ENCODE measurements around the gene ASRGL1.
A peak's percentile ranks its signal among the peaks of the same experiment; 100 is the strongest.
"Not testable (repeated sequence)": the region's sequence is repeated elsewhere in the genome, so short reads cannot be mapped to it uniquely, and the experiment has no call there.

Gene ASRGL1

DNA sequence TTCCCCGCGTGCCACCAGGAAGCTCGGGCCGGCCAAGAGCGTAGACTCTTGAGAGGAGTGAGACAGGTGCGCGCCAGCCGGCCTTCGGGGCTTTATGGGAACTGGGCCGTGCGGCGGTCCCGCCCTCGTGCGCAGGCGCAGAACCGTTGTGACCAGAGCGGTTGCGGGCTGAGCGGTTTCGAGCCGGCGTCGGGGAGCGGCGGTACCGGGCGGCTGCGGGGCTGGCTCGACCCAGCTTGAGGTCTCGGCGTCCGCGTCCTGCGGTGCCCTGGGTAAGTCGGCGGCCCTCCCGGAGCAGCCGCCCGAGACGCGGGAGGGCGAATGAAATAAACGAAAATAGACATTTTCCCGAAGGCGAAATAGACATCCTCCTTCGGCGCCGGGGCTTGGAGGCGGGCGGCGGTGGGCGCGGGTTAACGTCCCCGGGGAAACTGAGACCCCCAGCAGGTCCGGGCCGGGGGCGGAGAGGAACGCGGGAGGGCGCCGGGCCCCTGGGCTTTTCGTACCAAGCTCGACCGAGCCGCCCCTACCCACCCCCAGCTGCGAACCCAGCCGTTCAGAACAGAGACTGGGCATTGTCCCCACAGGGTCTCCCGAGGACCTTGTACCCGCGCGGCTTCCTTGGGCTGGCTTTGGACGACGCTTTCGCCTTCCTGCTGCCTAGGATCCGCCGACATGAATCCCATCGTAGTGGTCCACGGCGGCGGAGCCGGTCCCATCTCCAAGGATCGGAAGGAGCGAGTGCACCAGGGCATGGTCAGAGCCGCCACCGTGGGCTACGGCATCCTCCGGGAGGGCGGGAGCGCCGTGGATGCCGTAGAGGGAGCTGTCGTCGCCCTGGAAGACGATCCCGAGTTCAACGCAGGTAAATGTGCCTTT lies at the start of gene ASRGL1:
ASRGL1 (plus strand) TSS at position 146 of the 879 bp plus-strand sequence; CDS start at position 676, 530 bp downstream.
- DNase-seq: peak; percentile 25 to 79

GRCh38 chr11:62295504-62295903 lies 41.7 kb upstream of the ASRGL1 start:
- DNase-seq: no peak

- no peak for DNase-seq
Measured at GRCh38 chr11:62298975-62299374, 38.3 kb upstream of the ASRGL1 start, which contains the start of gene SCGB1D4. Gene SCGB1D4, minus strand, starts transcription at chr11:62299075. Its CDS starts 65 bp downstream, at chr11:62299010.

- DNase-seq: no peak
Measured at GRCh38 chr11:62306227-62306626, 31.0 kb upstream of the ASRGL1 start.

- no peak for DNase-seq
Measured at GRCh38 chr11:62307950-62308349, 29.3 kb upstream of the ASRGL1 start.

GRCh38 chr11:62309991-62310390 lies 27.3 kb upstream of the ASRGL1 start:
- DNase-seq: no peak

DNA sequence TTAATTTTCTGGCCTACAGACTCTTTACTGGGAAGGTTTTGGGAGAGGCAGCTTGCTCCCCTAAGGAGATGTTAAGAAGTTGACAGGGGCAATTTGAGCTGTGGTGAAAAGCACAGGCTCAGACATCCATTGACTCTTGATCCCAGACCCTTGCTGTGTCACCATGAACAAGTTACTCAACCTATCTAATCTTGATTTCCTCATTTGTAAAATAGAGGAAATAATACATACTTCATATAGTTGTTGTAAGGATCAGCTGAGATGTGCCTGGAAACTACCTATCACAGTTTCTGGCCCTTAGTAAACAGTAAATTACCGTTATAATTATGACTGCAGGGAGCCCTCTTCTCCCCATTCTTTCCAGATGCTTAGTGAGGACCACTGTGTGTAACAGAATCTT lies 21.8 kb upstream of the ASRGL1 start:
- no peak for DNase-seq

DNA sequence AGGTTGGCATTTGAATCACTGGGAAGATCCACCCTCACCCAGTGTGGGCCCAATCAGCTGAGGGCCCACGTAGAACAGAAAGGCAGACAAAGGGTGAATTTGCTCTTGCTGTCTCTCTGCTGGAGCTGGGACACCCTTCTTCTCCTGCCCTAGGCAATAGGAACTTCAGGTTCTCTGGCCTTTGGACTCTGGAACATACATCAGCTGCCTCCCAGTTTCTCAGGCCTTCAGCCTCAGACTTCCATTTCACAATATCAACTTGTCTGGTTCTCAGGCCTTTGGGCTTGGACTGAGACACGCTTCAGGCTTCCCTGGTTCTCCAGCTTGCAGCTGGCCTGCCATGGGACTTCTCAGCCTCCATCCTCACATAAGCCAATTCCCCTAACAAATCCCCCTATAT lies 14.7 kb upstream of the ASRGL1 start:
- DNase-seq: no peak

DNA sequence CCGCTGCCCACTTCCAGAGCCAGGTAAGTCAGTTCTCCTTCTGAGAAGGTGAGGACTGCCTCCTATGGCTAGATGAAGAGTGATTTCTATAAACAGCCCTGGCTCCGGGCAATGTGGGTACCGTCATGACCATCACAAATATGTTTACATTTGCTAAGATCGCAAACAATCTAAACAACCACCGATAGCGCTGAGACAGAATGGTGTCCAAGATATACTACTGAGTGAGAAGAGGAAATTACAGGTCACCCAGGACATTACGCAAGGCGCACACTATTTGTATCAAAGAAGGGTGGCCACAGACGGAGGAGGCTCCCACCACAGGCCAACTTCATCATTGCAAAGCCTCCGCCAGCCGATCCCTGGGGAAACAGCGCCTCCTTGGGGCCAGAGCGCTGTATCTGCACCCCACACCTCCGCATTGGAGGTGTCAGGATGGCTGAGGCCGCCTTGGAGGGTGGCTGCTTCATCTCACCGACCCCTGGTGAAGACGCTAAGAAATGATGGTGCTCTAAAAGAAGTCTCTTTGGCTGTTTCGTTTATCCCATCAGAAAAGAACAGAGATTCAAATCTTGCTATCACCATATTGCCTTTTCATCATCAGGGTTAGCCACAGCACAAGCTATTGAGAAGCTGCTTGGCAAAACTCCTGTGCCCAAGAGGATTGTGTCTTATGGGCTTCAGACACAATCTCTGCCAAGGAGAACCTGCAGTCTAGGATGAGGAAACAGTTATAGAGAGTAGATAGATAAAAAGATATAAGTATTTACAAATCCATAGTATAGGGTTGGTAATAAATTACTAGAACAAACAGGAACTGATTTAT lies 12.3 kb upstream of the ASRGL1 start:
- peak in 1 of 2 experiments; percentile 8 for DNase-seq

GRCh38 chr11:62325781-62326180 lies 11.5 kb upstream of the ASRGL1 start:
- not testable (repeated sequence) for DNase-seq

GRCh38 chr11:62326719-62327118 lies 10.5 kb upstream of the ASRGL1 start:
- DNase-seq: not testable (repeated sequence)

GRCh38 chr11:62327541-62327940 lies 9.7 kb upstream of the ASRGL1 start:
- DNase-seq: not testable (repeated sequence)

- DNase-seq: not testable (repeated sequence)
Measured at GRCh38 chr11:62331264-62331663, 6.0 kb upstream of the ASRGL1 start.

- no peak for DNase-seq
Measured at GRCh38 chr11:62333768-62334167, 3.5 kb upstream of the ASRGL1 start.

DNA sequence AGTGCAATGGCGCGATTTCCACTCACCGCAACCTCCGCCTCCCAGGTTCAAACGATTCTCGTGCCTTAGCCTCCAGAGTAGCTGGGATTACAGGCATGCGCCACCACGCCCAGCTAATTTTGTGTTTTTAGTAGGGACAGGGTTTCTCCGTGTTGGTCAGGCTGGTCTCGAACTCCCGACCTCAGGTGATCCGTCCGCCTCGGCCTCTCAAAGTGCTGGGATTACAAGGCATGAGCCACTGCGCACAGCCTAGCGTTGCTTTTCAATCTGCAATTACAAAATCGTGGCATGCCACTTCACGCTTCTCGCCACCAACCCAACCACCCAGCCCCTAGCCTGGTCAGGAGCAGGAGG lies 322 bp upstream of the ASRGL1 start:
- DNase-seq: not testable (repeated sequence)

DNA sequence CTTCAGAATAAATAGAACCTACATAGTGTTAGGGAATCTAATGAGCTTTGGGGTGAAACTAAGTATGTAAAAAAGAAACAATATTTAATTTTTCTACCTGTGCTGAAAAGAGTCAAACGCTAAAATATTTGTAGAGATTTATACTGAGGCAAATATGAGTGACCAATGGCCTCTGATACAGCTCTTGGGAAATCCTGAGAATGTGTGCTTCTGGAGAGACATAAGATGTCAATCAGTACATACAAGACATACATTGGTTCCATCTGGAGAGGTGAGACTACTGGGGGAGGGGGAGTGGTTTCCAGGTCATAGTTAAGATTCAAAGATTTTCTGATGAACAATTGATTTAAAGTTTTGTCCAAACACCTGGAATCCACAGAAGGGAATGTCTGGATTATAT lies 970 bp downstream of the ASRGL1 start:
- DNase-seq: no peak

- peak in 1 of 2 experiments; percentile 51 for DNase-seq
Measured at GRCh38 chr11:62340269-62340901, 3.1 kb downstream of the ASRGL1 start.

- no peak for DNase-seq
Measured at GRCh38 chr11:62341588-62341987, 4.3 kb downstream of the ASRGL1 start.

DNA sequence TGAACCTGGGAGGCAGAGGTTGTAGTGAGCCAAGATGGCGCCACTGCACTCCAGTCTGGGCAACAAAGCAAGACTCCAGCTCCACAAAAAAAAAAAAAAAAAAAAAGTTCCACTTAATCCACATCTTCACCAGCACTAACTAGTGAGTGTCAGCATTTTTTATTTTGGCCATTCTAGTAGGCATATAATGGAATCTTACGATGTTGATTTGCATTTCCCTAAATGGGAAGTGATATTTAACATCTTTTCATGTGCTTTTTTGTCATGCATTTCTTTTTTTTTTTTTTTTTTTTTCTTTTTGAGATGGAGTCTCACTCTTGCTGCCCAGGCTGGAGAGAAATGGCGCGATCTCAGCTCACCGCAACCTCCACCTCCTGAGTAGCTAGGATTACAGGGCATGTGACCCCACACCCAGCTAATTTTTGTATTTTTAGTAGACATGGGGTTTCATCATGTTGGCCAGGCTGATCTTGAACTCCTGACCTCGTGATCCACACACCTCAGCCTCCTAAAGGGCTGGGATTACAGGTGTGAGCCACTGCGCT lies 6.5 kb downstream of the ASRGL1 start:
- DNase-seq: not testable (repeated sequence)

GRCh38 chr11:62344210-62344609 lies 7.0 kb downstream of the ASRGL1 start:
- DNase-seq: no peak

DNA sequence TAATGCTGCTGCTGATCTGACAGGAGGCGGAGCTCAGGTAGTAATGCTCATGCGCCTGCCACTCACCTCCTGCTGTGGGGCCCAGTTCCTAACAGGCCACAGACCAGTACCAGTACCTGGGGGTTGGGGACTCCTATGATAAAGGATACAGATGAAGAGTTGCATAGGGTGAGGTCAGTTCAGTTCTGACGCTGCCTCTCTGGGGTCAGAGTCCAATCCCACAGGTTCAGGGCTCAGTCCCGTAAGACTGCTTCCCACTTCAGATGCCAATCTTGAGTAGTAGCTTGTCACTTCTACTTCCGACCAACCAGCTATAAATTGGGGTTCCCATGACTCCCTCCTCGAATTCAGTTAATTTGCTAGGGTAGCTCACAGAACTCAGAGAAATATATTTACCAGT lies 8.6 kb downstream of the ASRGL1 start:
- no peak for DNase-seq

- DNase-seq: no peak
Measured at GRCh38 chr11:62352355-62353336, 15.4 kb downstream of the ASRGL1 start.
